ENCODE measurements around the gene TMEM259. TPM values are rescaled to one million over a fixed set of nuclear protein-coding genes. Genes with fewer than 3 reads are reported as not detected.

TMEM259 gene
- total RNA-seq, 2 donors from 2014 or later: 216 to 377 TPM

DNA sequence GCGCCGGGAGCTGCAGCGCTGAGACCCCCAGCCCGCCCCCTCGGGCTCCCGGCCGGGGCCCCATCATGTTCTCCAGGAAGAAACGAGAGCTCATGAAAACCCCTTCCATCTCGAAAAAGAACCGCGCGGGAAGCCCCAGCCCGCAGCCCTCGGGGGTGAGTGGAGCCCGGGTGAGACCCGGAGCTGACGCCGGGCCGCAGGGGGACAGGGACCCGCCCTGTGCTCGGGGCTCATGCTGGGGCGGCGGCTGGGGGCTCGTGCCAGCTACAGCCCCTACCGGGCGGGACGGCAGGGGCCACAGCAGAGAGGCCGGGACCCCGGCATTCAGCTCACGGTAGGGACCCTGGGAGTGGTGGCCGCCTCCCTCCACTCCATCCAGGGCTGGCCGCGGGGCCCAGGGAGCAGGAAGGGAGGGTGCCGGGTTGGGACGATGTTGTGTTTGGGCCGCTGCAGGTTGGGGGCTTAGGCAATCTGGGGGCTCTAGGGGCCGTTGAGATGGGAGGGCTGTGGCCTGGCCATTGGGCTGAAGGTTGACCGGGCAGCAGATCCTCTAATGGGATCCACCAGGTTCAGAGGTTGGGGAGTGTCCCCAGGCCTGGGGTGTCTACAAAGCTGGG is 46.5 kb upstream of the TMEM259 start:
- no peak for DNase-seq (ENCODE audit: low spot score)
- Histone ChIP-seq H3K36me3 (no peaks in the 10 kb centered on the region), H3K9me3 (no peaks in the 10 kb centered on the region), H3K27ac (no peak overlapping the region), H3K4me1 (replicated peaks) (peaks cover 6% of the 10 kb centered on the region), H3K27me3 (replicated peaks; ENCODE audit: insufficient read depth) (peaks cover 18% of the 10 kb centered on the region), H3K4me3 (peak overlapping the region; percentile 21 to 31)
- intact Hi-C loops (cut with DNase I): no loop called here
- TF ChIP-seq POLR2AphosphoS5 (IDR thresholded peaks at IDR 0.05) (no peak), POLR2A (IDR thresholded peaks at IDR 0.05) (no peak)
- TF ChIP-seq, protein P1, sequence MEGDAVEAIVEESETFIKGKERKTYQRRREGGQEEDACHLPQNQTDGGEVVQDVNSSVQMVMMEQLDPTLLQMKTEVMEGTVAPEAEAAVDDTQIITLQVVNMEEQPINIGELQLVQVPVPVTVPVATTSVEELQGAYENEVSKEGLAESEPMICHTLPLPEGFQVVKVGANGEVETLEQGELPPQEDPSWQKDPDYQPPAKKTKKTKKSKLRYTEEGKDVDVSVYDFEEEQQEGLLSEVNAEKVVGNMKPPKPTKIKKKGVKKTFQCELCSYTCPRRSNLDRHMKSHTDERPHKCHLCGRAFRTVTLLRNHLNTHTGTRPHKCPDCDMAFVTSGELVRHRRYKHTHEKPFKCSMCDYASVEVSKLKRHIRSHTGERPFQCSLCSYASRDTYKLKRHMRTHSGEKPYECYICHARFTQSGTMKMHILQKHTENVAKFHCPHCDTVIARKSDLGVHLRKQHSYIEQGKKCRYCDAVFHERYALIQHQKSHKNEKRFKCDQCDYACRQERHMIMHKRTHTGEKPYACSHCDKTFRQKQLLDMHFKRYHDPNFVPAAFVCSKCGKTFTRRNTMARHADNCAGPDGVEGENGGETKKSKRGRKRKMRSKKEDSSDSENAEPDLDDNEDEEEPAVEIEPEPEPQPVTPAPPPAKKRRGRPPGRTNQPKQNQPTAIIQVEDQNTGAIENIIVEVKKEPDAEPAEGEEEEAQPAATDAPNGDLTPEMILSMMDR (IDR thresholded peaks at IDR 0.05): no peak
- 5% methylated on average over 27 of the region's 38 CpGs for WGBS

DNA sequence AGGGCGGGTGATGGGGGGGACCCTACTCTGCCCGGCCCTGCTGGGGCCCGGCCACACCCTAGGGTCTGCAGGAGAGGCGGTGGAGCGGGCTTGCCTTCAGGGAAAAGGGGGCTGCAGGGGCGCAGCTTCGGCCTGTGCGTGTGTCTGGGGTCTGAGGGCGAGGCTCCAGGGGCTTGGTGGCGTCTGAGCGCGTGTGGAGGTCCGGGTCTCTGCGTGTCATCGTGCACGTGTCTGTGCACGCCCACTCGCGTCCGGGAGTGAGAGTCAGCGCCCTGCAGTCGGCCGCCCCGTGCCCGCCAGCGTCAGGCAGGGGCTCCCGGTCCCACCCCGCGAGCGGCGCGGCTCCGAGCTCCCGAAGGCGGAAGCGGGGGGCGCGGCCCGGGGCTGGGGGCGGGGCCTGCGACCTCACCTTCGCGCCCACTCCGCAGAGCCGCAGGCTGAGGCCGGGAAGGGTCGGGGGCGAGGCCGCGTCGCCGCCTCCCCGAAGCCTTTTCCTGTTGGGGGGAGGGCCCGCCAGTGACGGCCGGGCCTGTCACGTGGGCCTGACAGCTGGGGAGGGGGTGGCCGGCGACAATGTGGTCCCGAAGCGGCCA is 45.9 kb upstream of the TMEM259 start, which contains the start of gene ARHGAP45:
TSS of gene ARHGAP45 (plus strand) at position 420 of the 593 bp plus-strand sequence. CDS start 239 bp downstream, outside the sequence.
- intact Hi-C loops (cut with DNase I): no loop called here
- peak within 1 kb of the TSS; percentile 21 to 31 for H3K4me3 ChIP-seq
- H3K36me3 ChIP-seq: no peaks in the 10 kb centered on the region
- DNase-seq (ENCODE audit: low spot score): no peak
- no peak within 1 kb of the TSS for H3K27ac ChIP-seq
- 4% methylated on average over 33 of the region's 61 CpGs for WGBS
- H3K27me3 ChIP-seq (replicated peaks; ENCODE audit: insufficient read depth): peaks cover 18% of the 10 kb centered on the region
- H3K4me1 ChIP-seq (replicated peaks): peaks cover 6% of the 10 kb centered on the region
- no peaks in the 10 kb centered on the region for H3K9me3 ChIP-seq
- no peak for TF ChIP-seq POLR2A (IDR thresholded peaks at IDR 0.05)
- TF ChIP-seq, protein P1 (IDR thresholded peaks at IDR 0.05): no peak
- TF ChIP-seq POLR2AphosphoS5 (IDR thresholded peaks at IDR 0.05): no peak

DNA sequence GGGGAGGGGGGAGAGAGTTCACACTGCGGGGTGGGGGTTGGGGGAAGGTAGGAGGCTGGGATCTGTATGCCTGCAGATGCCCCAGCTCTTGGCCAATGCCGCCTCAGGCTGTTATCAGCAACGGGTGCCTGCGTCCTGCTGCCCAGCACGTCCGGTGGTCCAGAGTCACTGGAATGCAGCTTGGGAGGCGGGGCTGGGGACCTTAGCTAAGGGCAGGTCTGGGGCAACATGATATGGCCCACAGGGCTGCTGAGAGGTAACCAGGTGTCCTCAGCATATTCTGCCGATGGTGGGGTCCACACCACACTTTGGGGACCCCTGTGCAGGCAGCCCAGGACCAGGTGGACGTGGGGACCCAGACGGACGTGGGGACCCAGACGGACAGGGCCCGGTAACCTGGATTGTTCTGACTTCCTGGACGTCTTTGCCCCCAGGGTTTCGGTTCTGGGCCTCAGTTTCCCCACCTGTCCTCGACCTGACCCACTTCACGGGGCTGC is 45.4 kb upstream of the TMEM259 start:
- DNase-seq (ENCODE audit: low spot score): no peak
- Histone ChIP-seq H3K9me3 (no peaks in the 10 kb centered on the region), H3K4me1 (replicated peaks) (peaks cover 6% of the 10 kb centered on the region), H3K27ac (no peak overlapping the region), H3K4me3 (no peak overlapping the region), H3K27me3 (replicated peaks; ENCODE audit: insufficient read depth) (peaks cover 16% of the 10 kb centered on the region), H3K36me3 (no peaks in the 10 kb centered on the region)
- TF ChIP-seq, protein P1 (IDR thresholded peaks at IDR 0.05): no peak
- no peak for TF ChIP-seq POLR2A (IDR thresholded peaks at IDR 0.05)
- TF ChIP-seq POLR2AphosphoS5 (IDR thresholded peaks at IDR 0.05): no peak
- intact Hi-C loops (cut with DNase I): no loop called here
- WGBS: 44% methylated on average over 15 of the region's 17 CpGs

DNA sequence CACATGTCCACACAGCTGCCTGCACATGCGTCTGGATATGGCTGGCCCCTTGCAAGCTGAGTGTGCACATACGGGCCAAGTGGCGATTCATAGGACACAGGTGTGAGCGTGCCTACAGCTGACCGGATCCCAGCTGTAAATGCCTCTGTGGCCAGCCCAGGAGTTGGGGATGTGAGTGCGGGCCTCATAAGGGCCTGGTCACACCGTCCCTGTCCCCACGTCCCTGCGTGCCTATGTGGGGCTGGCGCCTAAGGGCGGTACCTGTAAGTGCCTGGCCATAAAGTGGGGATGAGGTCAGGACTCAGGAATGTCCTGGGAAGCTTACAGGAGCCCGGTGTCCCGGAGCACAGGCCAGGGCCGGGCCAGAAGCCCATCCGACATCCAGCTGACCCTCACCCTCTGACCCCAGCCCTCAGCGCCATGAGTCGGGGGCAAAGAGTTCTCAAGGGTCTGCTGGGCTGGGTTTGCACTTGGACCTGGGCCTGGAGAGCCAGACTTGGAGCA is 44.7 kb upstream of the TMEM259 start:
- Histone ChIP-seq H3K4me3 (no peak overlapping the region), H3K36me3 (no peaks in the 10 kb centered on the region), H3K27me3 (replicated peaks; ENCODE audit: insufficient read depth) (peaks cover 11% of the 10 kb centered on the region), H3K27ac (no peak overlapping the region), H3K4me1 (replicated peaks) (peaks cover 6% of the 10 kb centered on the region), H3K9me3 (no peaks in the 10 kb centered on the region)
- intact Hi-C loops (cut with DNase I): no loop called here
- no peak for DNase-seq (ENCODE audit: low spot score)
- no peak for TF ChIP-seq POLR2AphosphoS5 (IDR thresholded peaks at IDR 0.05)
- TF ChIP-seq, protein P1 (IDR thresholded peaks at IDR 0.05): no peak
- no peak for TF ChIP-seq POLR2A (IDR thresholded peaks at IDR 0.05)
- WGBS: 51% methylated on average over 16 of the region's 17 CpGs
